Right cardiac atrium (tissue), 5 donors: Measurements from ENCODE around the gene SLC8A3. TPM values are rescaled to one million over a fixed set of nuclear protein-coding genes. Genes with fewer than 3 reads are reported as not detected.

Source experiments
- ATAC-seq, 2 donors: fragments of 200-7000 bp; cut with Tn5 transposase; one replicate each; pipeline versions ENCODE4 v1.8.0 to v1.9.1; 2020; ENCODE audit warnings: moderate library complexity in 2 of 2, mild to moderate bottlenecking in 1 of 2
- DNase-seq, 3 donors: peaks; one replicate each; pipeline ENCODE4 v3.0.0-alpha.2; 2020
- H3K27ac ChIP-seq: one replicate; pipeline ENCODE4 v1.5.1; 2013; ENCODE audit warnings: mild to moderate bottlenecking, low read length, control low read depth, moderate library complexity
- H3K27me3 ChIP-seq: one replicate; pipeline ENCODE4 v1.6.1; 2013; ENCODE audit not compliant: control insufficient read depth, insufficient read depth
- H3K4me1 ChIP-seq: one replicate; pipeline ENCODE4 v1.6.1; 2013; ENCODE audit warnings: low read length; ENCODE audit not compliant: control insufficient read depth, insufficient read depth
- H3K4me3 ChIP-seq: one replicate; pipeline ENCODE4 v1.5.1; 2013; ENCODE audit warnings: low read length, control low read depth
- H3K9me3 ChIP-seq: one replicate; pipeline ENCODE4 v1.6.1; 2013; ENCODE audit warnings: low read length; ENCODE audit not compliant: control insufficient read depth
- WGBS: extraction: QIAGEN DNeasy Blood & Tissue Kit; methylation state at CpG from one replicate; pipeline ENCODE4 v1.1.7; 2013; 5-methylcytosine and 5-hydroxymethylcytosine counted together
- intact Hi-C, 4 donors: fragments of 100-400 bp; cut with DNase I; formaldehyde crosslinking; loops; one replicate each; pipeline versions ENCODE4 v1.11.0 to v1.14.0; 2022 to 2023
- polyA plus RNA-seq: library from polyadenylated mRNA; stranded (reverse); fragments of 200-250 nt; gene quantifications from one replicate; pipeline ENCODE4 v1.2.3, GENCODE V29; 2013
- total RNA-seq, 4 donors: library from RNA; stranded (reverse); fragmentation: NEBNext Ultra II Directional; extraction: Animal tissue kit (Norgen Biotek cat#: 25700); gene quantifications; one replicate each; pipeline ENCODE4 v1.2.1, GENCODE V29; 2021
- donor health status: healthy with polysubstance abuse.
- donor health status: DM: no; HTN: yes; CAD: no.
- donor health status: DM: no; HTN: no; CAD: no.
- donor health status: DM: no; HTN: yes; CAD: no; lungs with severe emphysema.
- donor health status: DM: yes; HTN: yes; CAD: no.

Gene SLC8A3
- total and polyA plus RNA-seq, 5 donors: 0.06 to 0.28 (median 0.08) TPM; not detected in 1

DNA sequence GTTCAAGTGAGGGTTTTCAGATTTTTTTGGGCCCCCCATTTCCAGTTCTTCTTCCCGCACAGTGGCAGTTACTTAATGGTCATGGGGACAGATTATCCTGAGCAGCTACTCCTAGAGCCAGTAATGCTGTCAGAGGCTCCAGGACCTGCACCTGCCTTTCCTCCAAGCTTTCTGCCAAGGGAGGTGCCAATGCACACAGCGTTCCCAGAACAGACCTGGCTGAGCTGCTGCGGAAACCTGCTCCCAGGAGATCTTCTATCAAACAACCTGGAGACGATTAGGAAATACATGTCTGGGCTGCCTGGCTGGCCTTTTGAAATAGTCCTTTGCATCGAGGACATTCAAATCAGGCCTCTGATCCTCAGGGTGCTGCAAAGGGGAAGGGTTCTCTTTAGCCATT, 120.9 kb downstream of the SLC8A3 start:
- Histone ChIP-seq H3K4me1 (no peaks in the 10 kb centered on the region), H3K27ac (no peak overlapping the region), H3K9me3 (no peaks in the 10 kb centered on the region), H3K27me3 (peaks cover 3% of the 10 kb centered on the region), H3K4me3 (no peak overlapping the region)
- DNase-seq (no peak), ATAC-seq (no peak)
- 82% methylated on average over 5 of the region's 5 CpGs for WGBS
- intact Hi-C loops: no loop called here

GRCh38 chr14:70064136-70064865, 124.5 kb downstream of the SLC8A3 start:
- intact Hi-C loops: no loop called here
- Histone ChIP-seq H3K27ac (no peak overlapping the region), H3K4me1 (no peaks in the 10 kb centered on the region), H3K9me3 (no peaks in the 10 kb centered on the region), H3K4me3 (no peak overlapping the region), H3K27me3 (no peaks in the 10 kb centered on the region)
- DNase-seq: no peak
- WGBS: 41% methylated on average over 11 of the region's 11 CpGs
- peak in 1 of 2 donors; percentile 41 for ATAC-seq

GRCh38 chr14:70061108-70061507, 127.6 kb downstream of the SLC8A3 start:
- WGBS: 71% methylated on average over 2 of the region's 2 CpGs
- no peak for ATAC-seq

DNA sequence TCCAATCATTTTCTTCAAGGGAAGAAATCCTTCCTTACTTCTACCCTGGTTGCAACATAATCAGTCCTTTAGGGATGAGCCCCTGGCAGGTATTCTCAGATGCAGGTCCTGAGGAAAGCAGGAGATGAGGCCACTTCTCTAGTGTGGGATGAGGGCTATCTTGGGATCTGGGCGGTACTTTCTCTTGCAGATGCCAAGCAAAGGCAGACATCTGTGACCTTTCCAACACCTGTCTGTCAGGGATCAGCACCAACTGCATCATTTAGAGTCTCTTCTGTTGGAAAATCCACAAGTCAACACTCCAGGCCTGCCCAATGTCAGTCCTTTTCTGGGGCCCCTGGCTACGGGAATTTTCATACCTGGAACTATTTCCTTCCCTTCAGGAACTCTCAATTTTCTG, 129.2 kb downstream of the SLC8A3 start:
- no peaks in the 10 kb centered on the region for H3K27me3 ChIP-seq
- 80% methylated on average over 2 of the region's 2 CpGs for WGBS

More at GRCh38 chr14:70061108-70061507, 127.6 kb downstream of the SLC8A3 start:
- no peaks in the 10 kb centered on the region for H3K27me3 ChIP-seq
- H3K9me3 ChIP-seq: no peaks in the 10 kb centered on the region
- intact Hi-C loops: no loop called here
- no peaks in the 10 kb centered on the region for H3K4me1 ChIP-seq
- no peak for DNase-seq
- H3K4me3 ChIP-seq: no peak overlapping the region
- H3K27ac ChIP-seq: no peak overlapping the region

DNA sequence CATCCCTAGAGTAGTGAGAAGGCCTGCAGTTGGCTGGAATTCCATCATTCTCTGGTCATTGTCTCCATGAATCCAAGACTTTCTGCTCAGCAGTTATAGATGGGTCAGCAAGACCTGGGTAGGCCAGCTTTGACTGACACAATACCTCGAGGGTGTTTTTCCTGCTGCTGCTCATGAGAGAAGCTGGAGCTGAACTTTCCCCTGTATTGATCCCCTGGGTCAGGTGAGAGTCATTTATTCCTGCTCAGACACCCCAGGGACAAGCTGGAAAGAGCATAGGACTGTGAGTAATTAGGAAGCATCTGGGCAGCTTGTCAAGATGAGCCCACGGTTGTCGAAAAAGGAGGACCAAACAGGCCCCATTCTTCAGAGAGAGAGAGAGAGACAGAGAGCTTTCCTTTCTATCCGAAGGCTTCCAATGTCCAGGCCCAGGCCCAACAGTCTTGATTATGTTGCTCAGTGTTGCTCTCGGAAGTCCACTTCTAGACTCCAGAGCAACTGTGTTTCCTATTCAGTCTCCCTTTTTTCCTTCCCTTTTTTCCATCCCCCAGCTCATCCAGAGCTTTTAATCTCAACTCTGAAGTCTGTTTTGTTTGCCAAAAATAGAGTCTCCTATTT, 131.1 kb downstream of the SLC8A3 start:
- DNase-seq (no peak), ATAC-seq (no peak)
- WGBS: 68% methylated on average over 5 of the region's 5 CpGs
- intact Hi-C loops: no loop called here
- no peaks in the 10 kb centered on the region for H3K4me1 ChIP-seq
- no peak overlapping the region for H3K4me3 ChIP-seq
- H3K27me3 ChIP-seq: no peaks in the 10 kb centered on the region
- H3K9me3 ChIP-seq: no peaks in the 10 kb centered on the region
- no peak overlapping the region for H3K27ac ChIP-seq

More for the DNA sequence above, 129.2 kb downstream of the SLC8A3 start:
- DNase-seq (no peak), ATAC-seq (no peak)
- Histone ChIP-seq H3K9me3 (no peaks in the 10 kb centered on the region), H3K4me3 (no peak overlapping the region), H3K27ac (no peak overlapping the region), H3K4me1 (no peaks in the 10 kb centered on the region)
- intact Hi-C loops: no loop called here

GRCh38 chr14:70052990-70053389, 135.8 kb downstream of the SLC8A3 start:
- ATAC-seq (no peak), DNase-seq (peak in 1 of 3 donors; percentile 43)
- no peaks in the 10 kb centered on the region for H3K27me3 ChIP-seq
- 28% methylated on average over 3 of the region's 3 CpGs for WGBS
- H3K4me3 ChIP-seq: no peak overlapping the region
- H3K4me1 ChIP-seq: no peaks in the 10 kb centered on the region
- no peak overlapping the region for H3K27ac ChIP-seq
- H3K9me3 ChIP-seq: no peaks in the 10 kb centered on the region
- intact Hi-C loops: no loop called here

GRCh38 chr14:70050136-70050535, 138.6 kb downstream of the SLC8A3 start:
- ATAC-seq (no peak), DNase-seq (no peak)
- no peaks in the 10 kb centered on the region for H3K4me1 ChIP-seq
- WGBS: 77% methylated on average over 4 of the region's 4 CpGs
- H3K9me3 ChIP-seq: no peaks in the 10 kb centered on the region
- no peak overlapping the region for H3K27ac ChIP-seq
- intact Hi-C loops: no loop called here
- H3K4me3 ChIP-seq: no peak overlapping the region
- no peaks in the 10 kb centered on the region for H3K27me3 ChIP-seq

DNA sequence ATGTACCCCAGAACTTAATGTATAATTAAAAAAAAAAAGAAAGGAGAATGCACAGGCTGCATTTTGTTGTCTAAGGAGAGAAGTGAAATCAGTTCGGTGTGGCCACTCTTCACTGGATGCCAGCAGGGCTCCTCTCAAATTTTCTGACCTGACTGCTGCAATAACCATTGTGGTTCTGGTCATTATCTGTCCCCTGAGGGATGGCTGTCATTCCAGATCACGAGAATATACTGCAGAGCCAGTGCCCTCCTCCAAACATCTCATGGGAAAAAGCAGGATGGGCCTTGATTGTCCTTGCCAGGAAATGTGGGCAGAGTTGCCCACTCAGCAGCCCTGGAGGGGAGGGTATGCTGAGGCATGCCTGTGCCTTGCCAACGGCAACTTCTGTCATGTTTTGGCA, 139.1 kb downstream of the SLC8A3 start:
- no peak overlapping the region for H3K27ac ChIP-seq
- intact Hi-C loops: no loop called here
- H3K4me3 ChIP-seq: no peak overlapping the region
- 67% methylated on average over 3 of the region's 3 CpGs for WGBS
- DNase-seq (no peak), ATAC-seq (no peak)
- no peaks in the 10 kb centered on the region for H3K9me3 ChIP-seq
- no peaks in the 10 kb centered on the region for H3K27me3 ChIP-seq
- H3K4me1 ChIP-seq: no peaks in the 10 kb centered on the region

- H3K4me3 ChIP-seq: no peak overlapping the region
- no peaks in the 10 kb centered on the region for H3K9me3 ChIP-seq
- DNase-seq (no peak), ATAC-seq (no peak)
- no peak overlapping the region for H3K27ac ChIP-seq
- H3K27me3 ChIP-seq: no peaks in the 10 kb centered on the region
- intact Hi-C loops: no loop called here
- WGBS: 78% methylated on average over 1 of the region's 1 CpG
- H3K4me1 ChIP-seq: no peaks in the 10 kb centered on the region
These were observed 140.5 kb downstream of the SLC8A3 start for GRCh38 chr14:70048313-70048654.

DNA sequence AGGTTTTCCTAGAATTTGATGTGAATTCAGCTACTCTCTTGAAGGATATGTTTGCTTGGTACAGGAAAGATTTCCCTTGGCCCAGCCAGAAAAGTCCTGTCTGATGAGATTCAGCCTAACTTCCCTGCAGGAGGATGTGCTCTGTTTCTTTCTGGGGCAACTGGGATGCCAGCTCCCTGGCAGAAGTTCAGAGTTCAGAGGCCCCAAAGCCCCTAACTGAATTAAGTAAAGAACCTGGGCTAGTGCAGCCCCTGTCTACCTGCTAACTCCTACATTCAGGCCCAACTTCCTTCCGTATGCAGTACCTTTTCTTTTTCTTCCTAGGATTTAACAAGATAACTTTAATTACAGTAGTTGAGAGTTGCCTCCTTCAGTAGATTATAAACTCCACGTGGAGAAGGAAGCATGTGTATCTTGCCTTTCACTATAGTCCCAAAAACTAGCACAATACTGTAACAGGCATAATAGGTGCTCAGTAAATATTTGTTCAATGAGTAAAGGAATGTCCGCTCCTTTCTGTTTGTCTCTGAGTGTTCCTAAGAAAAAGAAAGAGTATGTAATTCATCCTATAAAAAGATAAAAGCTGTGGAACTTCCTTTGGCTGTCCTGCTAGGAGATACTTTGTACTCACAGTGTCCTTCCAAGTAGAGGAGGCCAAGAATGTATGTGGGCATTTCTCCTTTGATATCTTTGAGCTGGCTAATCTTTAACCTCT, 141.0 kb downstream of the SLC8A3 start:
- Histone ChIP-seq H3K4me1 (no peaks in the 10 kb centered on the region), H3K27me3 (no peaks in the 10 kb centered on the region), H3K9me3 (no peaks in the 10 kb centered on the region), H3K27ac (no peak overlapping the region), H3K4me3 (no peak overlapping the region)
- intact Hi-C loops: loop anchor here in 1 of 4 donors (2.0 kb wide), 1 partner anchor 269 kb away; no protein-coding TSS in a partner anchor
- no peak for DNase-seq
- ATAC-seq: no peak
- 55% methylated on average over 3 of the region's 3 CpGs for WGBS

DNA sequence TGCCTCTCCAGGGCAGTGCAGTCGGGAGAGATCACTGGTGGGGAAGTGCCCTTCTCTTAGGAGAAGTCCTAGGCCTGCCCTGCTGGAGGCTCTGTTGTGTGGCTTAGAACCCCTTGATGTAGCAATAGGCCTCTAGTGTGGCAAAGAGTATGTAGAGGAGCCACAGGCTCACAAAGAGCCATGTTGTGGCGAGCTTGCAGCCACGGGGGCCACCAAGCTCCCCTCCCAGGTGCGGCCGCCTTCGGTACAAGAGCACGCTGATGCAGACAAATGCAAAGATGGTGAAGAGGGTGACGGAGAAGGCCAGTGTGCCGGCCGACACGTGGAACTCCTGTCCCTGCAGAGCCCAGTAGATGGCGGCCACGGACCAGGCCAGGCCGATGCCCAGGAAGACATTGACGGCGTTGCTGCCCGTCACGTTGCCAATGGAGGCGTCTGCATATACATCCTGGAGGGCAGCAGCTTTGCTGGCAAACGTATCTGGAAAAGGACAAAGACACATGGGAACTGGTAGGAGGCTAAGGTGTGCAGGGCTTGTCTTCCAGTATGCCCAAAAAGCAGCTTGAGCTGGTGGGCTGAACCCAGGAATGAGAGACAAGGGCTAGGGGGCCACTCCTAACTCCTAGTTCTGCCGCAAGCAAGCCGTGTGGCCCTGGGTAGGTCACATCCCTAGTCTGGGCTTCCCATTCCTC, 142.8 kb downstream of the SLC8A3 start:
- Histone ChIP-seq H3K4me1 (no peaks in the 10 kb centered on the region), H3K27me3 (no peaks in the 10 kb centered on the region), H3K27ac (no peak overlapping the region), H3K4me3 (no peak overlapping the region), H3K9me3 (no peaks in the 10 kb centered on the region)
- DNase-seq (peak; percentile 70 to 86 (median 85)), ATAC-seq (peak; percentile 90 to 91)
- 24% methylated on average over 22 of the region's 22 CpGs for WGBS
- intact Hi-C loops: loop anchor here in 1 of 4 donors (2.0 kb wide), 1 partner anchor 271 kb away; no protein-coding TSS in a partner anchor
